ENCODE data around the gene PTGIR. TPM values are rescaled to one million over a fixed set of nuclear protein-coding genes. Genes with fewer than 3 reads are reported as not detected.

Gene PTGIR
- total RNA-seq, 1 donor from 2014 or later, result 0.38 TPM

DNA sequence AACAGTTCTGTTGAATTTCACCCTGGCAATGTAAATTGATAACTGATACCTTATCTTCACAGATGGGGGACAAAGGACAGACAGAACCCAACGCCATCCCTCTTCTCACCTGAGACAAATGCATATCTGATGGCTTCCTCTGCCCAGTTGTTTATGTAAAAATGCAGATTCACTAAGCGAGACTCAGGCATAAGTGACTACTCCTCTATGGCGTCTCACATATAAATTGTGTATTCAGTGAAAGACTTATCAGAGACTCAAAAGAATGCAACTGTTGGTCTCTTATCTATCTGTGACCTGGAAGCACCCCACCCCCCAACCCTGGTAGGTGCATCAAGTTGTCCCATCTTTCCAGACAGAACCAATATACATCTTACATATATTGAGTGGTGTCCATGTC lies 37.0 kb downstream of the PTGIR start:
- no peak overlapping the region for H3K4me3 Mint-ChIP-seq (ENCODE audit: unreplicated experiment)
- H3K27me3 Mint-ChIP-seq (ENCODE audit: unreplicated experiment), result peaks cover 37% of the 10 kb centered on the region
- H3K36me3 Mint-ChIP-seq (ENCODE audit: unreplicated experiment), result no peaks in the 10 kb centered on the region
- H3K4me1 Mint-ChIP-seq (ENCODE audit: unreplicated experiment), result no peaks in the 10 kb centered on the region
- no peaks in the 10 kb centered on the region for H3K9me3 Mint-ChIP-seq (ENCODE audit: unreplicated experiment)
- no peak overlapping the region for H3K27ac Mint-ChIP-seq (ENCODE audit: unreplicated experiment)
- no peak for DNase-seq (ENCODE audit: extremely low spot score, unreplicated experiment)
- TF ChIP-seq, protein P1, sequence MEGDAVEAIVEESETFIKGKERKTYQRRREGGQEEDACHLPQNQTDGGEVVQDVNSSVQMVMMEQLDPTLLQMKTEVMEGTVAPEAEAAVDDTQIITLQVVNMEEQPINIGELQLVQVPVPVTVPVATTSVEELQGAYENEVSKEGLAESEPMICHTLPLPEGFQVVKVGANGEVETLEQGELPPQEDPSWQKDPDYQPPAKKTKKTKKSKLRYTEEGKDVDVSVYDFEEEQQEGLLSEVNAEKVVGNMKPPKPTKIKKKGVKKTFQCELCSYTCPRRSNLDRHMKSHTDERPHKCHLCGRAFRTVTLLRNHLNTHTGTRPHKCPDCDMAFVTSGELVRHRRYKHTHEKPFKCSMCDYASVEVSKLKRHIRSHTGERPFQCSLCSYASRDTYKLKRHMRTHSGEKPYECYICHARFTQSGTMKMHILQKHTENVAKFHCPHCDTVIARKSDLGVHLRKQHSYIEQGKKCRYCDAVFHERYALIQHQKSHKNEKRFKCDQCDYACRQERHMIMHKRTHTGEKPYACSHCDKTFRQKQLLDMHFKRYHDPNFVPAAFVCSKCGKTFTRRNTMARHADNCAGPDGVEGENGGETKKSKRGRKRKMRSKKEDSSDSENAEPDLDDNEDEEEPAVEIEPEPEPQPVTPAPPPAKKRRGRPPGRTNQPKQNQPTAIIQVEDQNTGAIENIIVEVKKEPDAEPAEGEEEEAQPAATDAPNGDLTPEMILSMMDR (IDR thresholded peaks at IDR 0.05), result no peak

DNA sequence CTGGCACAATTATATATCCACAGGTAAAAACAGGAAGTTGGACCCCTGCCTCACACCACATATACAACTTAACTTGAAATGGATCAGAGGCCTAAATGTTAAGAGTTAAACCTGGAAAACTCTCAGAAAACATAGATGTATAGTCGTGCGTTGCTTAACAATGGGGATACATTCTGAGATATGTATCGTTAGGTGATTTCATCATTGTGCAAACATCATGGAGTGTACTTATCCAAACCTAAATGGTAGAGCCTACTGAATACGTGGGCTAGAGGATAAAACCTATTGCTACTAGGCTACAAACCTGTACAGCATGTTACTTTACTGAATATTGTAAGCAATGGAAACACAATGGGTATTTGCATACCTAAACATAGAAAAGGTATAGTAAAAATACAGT lies 38.6 kb downstream of the PTGIR start:
- no peaks in the 10 kb centered on the region for H3K36me3 Mint-ChIP-seq (ENCODE audit: unreplicated experiment)
- no peaks in the 10 kb centered on the region for H3K4me1 Mint-ChIP-seq (ENCODE audit: unreplicated experiment)
- TF ChIP-seq, protein P1 (IDR thresholded peaks at IDR 0.05), result no peak
- DNase-seq (ENCODE audit: extremely low spot score, unreplicated experiment), result no peak
- peaks cover 37% of the 10 kb centered on the region for H3K27me3 Mint-ChIP-seq (ENCODE audit: unreplicated experiment)
- no peak overlapping the region for H3K4me3 Mint-ChIP-seq (ENCODE audit: unreplicated experiment)
- no peaks in the 10 kb centered on the region for H3K9me3 Mint-ChIP-seq (ENCODE audit: unreplicated experiment)
- H3K27ac Mint-ChIP-seq (ENCODE audit: unreplicated experiment), result no peak overlapping the region

DNA sequence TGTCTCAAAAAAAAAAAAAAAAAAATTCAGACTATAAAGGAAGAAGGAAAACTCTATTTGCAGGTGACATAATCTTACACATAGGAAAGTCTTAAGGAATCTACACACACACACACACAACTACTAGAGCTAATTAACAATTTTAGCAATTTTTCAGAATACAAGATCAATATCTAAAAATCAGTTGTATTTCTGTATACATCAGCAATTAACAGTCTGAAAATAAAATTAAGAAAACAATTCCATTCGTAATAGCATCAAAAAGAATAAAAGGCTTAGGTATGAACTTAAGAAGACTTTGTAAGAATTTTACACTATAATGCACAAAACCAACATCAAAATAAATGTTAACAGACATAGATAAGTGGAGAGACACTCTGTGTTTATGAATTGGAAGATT lies 39.4 kb downstream of the PTGIR start:
- Mint-ChIP-seq H3K36me3 (ENCODE audit: unreplicated experiment) (no peaks in the 10 kb centered on the region), H3K4me3 (ENCODE audit: unreplicated experiment) (no peak overlapping the region), H3K27ac (ENCODE audit: unreplicated experiment) (no peak overlapping the region), H3K9me3 (ENCODE audit: unreplicated experiment) (peaks cover 3% of the 10 kb centered on the region), H3K4me1 (ENCODE audit: unreplicated experiment) (no peaks in the 10 kb centered on the region), H3K27me3 (ENCODE audit: unreplicated experiment) (peaks cover 41% of the 10 kb centered on the region)
- DNase-seq (ENCODE audit: extremely low spot score, unreplicated experiment), result no peak
- TF ChIP-seq, protein P1 (IDR thresholded peaks at IDR 0.05), result no peak

DNA sequence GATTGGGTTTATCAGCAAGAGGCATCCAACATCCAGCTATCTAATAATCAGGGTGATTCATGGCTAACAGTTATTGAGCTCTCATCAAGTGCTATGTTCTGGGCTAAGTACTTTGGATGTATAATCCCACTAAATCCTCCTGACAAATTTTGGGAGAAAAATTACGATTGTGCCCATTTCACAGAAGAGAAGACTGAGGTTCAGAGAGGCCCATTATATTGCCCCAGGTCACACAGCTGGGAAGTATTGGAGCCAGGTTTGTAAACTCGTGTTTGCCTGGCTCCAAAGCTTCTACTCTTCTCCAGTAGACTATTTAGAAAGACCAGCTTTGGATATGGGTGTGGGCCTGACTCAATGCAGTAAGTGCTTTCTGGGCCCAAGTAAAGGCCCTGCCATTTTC lies 44.6 kb downstream of the PTGIR start:
- Mint-ChIP-seq H3K27me3 (ENCODE audit: unreplicated experiment) (peaks cover 29% of the 10 kb centered on the region), H3K27ac (ENCODE audit: unreplicated experiment) (no peak overlapping the region), H3K4me1 (ENCODE audit: unreplicated experiment) (no peaks in the 10 kb centered on the region), H3K4me3 (ENCODE audit: unreplicated experiment) (no peak overlapping the region), H3K36me3 (ENCODE audit: unreplicated experiment) (no peaks in the 10 kb centered on the region), H3K9me3 (ENCODE audit: unreplicated experiment) (peaks cover 3% of the 10 kb centered on the region)
- no peak for DNase-seq (ENCODE audit: extremely low spot score, unreplicated experiment)
- TF ChIP-seq, protein P1 (IDR thresholded peaks at IDR 0.05), result no peak

DNA sequence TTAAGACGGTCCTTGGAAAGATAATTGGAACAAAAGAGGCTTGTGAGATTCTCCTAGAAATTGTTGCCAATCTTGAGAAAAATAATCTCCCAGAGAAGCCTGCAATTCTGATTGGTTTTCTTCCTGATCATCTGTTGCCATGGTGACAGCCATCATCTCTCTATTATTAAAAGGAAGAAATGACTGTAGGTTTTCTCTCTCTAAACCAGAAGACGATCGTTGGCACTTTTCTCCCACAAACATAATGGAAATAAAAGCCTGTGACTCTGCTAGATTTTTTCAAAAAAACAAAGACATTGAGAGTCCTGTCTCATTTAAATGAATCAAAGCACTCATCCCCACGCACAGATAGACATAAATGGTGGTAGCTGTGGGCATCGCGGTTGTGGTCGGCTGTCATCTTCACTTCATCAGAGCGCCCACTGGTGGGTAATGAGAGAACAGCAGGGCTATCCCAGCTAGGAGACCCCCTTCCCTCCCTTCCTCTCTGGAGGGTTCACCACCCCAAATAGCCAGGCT lies 45.5 kb downstream of the PTGIR start:
- no peaks in the 10 kb centered on the region for H3K36me3 Mint-ChIP-seq (ENCODE audit: unreplicated experiment)

More for the DNA sequence above, 45.5 kb downstream of the PTGIR start:
- Mint-ChIP-seq H3K9me3 (ENCODE audit: unreplicated experiment) (peaks cover 3% of the 10 kb centered on the region), H3K27ac (ENCODE audit: unreplicated experiment) (no peak overlapping the region), H3K4me3 (ENCODE audit: unreplicated experiment) (no peak overlapping the region), H3K4me1 (ENCODE audit: unreplicated experiment) (peaks cover 4% of the 10 kb centered on the region), H3K27me3 (ENCODE audit: unreplicated experiment) (peaks cover 21% of the 10 kb centered on the region)
- peak; percentile 72 for DNase-seq (ENCODE audit: extremely low spot score, unreplicated experiment)
- TF ChIP-seq, protein P1 (IDR thresholded peaks at IDR 0.05), result peak; percentile 44
